Stimulated activated CD8-positive, alpha-beta memory T cell treated with anti-CD3 and anti-CD28 coated beads, Interleukin-12 subunit alpha, Interleukin-12 subunit beta, amount 100 ng/mL, for 4 hours (primary cell): ENCODE measurements around the gene IRX3.
"Not testable (repeated sequence)": the region's sequence is repeated elsewhere in the genome, so short reads cannot be mapped to it uniquely, and the experiment has no call there.

Experiments
- DNase-seq: peaks from one replicate; pipeline ENCODE4 v3.0.0-alpha.2; 2020; ENCODE audit warnings: low read depth

IRX3 gene

GRCh38 chr16:54275956-54276355 lies 10.6 kb downstream of the IRX3 start:
- no peak for DNase-seq

- DNase-seq: no peak
Observed at GRCh38 chr16:54273566-54273965, 13.0 kb downstream of the IRX3 start.

DNA sequence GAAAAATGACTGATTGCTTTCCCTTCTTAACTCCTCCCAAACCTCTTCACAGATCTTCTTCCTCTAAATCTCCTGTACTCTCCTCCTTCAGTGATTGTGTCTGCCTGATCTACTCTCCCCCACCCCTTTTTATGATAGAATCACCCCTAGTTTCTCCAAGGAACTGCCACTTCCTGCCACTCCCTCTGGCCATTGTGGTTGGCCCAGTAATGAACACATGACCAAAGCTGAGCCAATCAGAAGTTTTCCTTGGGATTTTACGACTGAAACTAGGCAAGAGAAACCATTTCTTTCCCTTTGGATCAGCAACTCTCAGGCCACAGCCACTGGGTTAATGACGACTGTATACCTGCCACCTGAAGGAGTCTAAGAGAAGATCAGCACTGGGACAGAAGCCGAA lies 15.9 kb downstream of the IRX3 start:
- DNase-seq: no peak

GRCh38 chr16:54269461-54269860 lies 17.1 kb downstream of the IRX3 start:
- no peak for DNase-seq

- no peak for DNase-seq
Observed at GRCh38 chr16:54268766-54269165, 17.8 kb downstream of the IRX3 start.

- DNase-seq: no peak
Observed at GRCh38 chr16:54268340-54268739, 18.2 kb downstream of the IRX3 start.

- DNase-seq: no peak
Observed at GRCh38 chr16:54266363-54266955, 20.1 kb downstream of the IRX3 start.

GRCh38 chr16:54265575-54266107 lies 20.9 kb downstream of the IRX3 start:
- no peak for DNase-seq

DNA sequence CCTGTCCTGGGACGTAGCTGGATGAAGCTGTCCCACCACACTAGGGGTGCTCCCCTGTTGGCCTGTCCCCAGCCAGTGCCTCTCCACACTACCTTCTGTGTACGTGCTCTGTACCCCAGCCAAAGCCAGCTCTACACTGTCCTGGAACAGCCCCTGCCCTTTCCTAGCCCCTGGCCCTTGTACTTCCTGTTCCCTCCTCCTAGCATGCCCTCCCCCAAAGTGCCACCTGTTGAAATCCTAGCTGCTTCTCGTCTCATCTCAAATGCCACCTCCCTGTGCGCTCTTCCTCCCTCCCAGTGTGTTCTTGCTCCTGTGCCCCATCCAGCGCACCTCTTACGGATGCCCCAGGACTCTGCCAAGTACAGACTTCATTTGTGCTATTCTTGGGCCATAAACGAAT lies 33.5 kb downstream of the IRX3 start:
- DNase-seq: no peak

GRCh38 chr16:54248863-54249710 lies 37.5 kb downstream of the IRX3 start:
- DNase-seq: no peak

GRCh38 chr16:54247705-54248104 lies 38.9 kb downstream of the IRX3 start:
- not testable (repeated sequence) for DNase-seq

DNA sequence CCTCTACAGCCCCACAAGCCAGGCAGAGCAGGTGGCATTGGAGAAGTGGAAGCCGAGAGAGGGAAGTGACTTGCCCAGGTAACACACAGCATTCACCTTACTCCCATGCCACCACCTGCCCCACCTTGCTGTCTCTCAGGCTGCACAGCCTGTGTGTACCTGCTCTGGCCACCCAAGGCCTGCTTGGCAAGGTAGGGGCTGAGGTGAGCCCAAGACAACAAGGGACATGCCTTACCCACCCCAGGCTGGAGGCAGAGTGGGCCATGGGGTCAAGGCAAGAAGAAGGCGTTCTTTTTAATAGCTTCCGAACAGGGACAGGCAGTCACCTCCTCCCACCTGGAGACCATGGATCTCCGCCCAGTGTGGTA lies 40.1 kb downstream of the IRX3 start:
- DNase-seq: no peak

DNA sequence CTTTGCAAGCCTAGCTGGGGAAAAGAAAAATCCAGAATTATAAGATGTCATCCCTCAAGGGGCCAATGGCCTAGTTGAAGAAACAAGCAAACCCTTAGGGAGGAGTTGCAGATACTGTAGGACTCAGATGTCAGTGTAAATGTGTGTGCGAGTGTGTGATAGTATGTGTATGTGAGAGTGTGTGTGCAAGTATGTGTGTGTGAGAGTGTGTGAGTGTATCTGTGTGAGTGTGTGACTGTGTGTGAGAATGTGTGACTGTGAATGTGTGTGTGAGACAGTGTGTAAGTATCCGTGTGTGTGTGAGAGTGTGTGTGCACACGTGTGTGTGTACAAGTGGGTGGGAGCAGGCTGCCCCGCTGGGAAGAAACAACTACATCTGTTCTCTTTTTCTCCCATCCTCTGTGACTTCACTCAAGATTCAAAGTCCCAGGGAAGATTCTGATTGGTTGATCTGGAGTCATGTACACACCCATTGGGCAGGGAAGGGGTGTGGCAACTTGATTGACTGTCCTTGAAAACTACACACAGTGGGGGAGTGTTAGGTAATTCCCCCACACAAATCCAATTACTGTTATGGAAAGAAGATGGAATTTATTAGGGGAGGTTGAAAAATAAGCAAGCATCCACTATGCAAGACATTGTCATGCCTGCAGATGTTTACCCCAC lies 40.7 kb downstream of the IRX3 start:
- DNase-seq: no peak

DNA sequence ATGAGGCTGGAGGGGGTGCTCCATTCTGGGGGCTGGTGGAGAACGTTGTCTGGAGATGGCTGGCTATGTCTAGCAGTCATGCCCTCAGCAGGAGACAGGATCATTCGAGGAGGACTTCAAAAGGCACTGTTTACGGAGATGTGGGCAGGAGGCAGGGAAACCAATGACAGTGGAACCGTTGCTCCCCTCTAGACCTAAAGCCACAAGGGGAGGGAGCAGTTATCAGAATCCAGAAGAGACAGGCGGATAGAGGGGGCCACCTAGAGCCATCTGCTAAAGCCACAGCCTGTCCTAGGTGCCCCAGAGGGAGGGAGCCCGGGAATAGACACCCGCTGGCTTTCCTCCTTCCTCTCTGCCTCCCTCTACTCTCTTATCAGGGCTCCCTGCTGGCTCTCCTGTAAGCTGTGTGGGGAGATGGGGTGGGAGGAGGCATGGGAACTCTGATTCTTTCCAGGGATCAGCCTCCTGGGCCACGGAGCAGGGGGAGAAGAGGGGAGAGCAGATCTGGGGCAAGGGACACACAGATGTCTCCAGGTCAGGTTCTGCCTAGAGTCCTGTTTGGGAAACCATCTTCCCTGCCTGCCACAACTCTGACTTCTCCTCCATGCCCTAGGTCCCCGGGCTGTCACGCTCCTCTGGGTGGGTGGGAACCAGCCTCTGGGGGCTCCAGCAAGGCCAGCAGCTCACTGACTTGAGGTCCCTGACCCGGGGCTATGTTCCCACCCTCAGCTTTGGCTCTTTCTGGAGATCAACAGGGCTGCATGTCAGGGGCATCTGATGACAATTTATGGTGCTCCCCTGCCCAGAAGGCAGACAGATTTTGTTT lies 42.3 kb downstream of the IRX3 start:
- no peak for DNase-seq

DNA sequence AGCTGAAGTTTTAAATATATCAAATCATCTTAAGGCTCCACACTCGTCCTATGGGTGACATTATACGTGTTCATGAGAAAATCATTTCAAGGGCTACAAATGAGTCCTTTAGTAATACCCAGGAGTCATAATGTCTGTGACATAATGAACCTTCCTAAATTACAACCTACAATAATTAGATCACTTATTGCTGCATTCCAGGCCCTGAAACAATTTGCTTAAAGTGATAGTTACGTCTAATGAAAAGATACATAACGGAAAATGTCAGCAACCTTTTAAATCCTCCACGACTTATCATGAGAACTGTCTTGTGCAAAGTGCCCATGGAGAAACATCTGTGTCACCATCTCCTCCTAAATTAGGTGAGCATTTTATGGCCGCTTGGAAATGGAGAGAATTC lies 43.4 kb downstream of the IRX3 start:
- DNase-seq: no peak

DNA sequence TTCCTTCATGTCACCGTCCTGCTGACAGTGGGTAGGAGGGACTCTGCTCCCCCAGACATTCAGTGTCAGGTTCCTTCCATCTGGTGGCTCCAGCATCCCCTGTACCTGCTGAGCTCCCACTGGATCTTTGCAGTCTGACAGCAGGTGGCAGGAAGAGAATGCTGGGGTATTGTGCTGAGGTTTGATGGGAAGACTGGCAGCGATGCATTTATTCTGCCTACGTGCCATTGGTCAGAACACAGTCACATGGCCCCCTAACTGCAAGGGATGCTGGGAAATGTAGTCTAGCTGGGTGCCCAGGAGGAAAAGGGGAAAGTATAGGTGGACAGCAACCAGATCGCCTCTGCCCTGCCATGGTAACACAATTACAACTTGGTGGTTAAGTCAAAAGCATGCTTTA lies 44.4 kb downstream of the IRX3 start:
- DNase-seq: no peak

GRCh38 chr16:54241525-54241924 lies 45.1 kb downstream of the IRX3 start:
- no peak for DNase-seq

DNA sequence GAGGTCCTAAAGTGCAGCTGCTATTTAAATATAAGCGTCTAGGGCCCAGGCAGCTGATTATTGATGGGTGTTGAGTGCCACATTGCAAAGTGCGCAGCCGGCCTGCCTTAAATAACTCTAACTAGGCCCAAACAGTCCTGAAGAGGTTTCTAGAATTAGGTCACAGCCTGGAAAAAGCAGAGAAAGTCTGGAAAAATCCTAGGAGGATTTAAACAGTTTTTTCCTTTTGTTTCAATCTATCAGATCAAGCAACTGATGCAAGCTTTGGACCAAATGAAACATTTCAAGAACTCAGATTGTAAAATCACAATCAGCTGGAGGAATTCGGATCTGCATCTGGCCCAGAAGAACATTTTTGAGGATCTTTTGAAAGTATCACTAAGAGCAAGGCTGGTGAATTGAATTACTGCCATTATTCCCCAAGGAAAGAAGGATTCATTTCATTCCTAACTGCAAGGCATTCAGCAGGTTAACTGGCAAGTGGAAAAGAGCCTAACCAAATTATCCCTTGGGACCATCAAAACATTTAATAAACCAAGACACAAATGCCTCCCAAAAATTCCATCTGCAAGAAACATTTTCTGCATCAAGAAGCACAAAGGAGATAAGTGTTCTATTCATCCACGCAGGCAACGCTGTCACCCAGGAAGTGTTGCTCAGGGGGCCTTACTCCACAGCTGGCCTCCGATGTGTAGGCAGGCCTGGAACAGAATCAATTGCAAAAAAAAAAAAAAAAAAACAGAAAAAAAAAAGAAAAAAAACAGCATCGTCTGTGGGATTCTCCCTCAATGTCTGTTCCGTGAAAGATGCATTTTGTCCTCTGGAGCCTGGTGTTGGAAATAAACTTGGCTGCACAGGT lies 46.1 kb downstream of the IRX3 start:
- no peak for DNase-seq

- DNase-seq: no peak
Observed at GRCh38 chr16:54239456-54239855, 47.1 kb downstream of the IRX3 start.

DNA sequence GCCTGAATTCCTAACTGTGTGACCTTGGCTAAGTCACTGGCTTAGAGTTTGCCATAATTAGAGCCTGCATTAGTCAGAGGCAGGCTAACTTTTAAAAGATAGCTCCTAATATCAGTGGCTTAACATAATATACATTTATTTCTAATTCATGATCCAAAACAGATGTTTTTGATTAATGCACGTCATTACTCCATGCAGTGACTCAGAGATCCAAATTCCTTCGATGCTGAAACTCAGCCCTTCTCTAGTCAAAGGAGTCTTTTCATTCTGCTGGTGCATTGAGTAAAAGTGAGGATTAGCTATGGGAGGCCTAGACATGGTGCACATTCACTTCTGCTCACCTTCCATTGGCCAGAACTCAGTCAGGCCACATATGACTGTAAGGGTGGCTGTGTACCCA lies 49.8 kb downstream of the IRX3 start:
- DNase-seq: no peak

GRCh38 chr16:54233615-54234014 lies 53.0 kb downstream of the IRX3 start:
- no peak for DNase-seq
